ENCODE results near the gene STKLD1. TPM values are rescaled to one million over a fixed set of nuclear protein-coding genes. Genes with fewer than 3 reads are reported as not detected.

The STKLD1 gene
- total and polyA plus RNA-seq, 9 of the 15 experiments (the other 6 are each of a cell fraction or from before 2014, with no cell fraction given), result 0.10 to 0.65 (median 0.33) TPM; not detected in 2

- TF ChIP-seq ARID3A (IDR thresholded peaks at IDR 0.05; ENCODE audit: borderline replicate concordance, low read depth, low read length), result no peak
- TF ChIP-seq HNRNPL (IDR thresholded peaks at IDR 0.05; ENCODE audit: low read depth, low read length), result no peak
- peak; percentile 68; the same call in 1 of the 2 replicates for TF ChIP-seq OTX1 (CRISPR knock-in tag; IDR thresholded peaks at IDR 0.05)
- TF ChIP-seq ZNF717 (CRISPR knock-in tag; IDR thresholded peaks at IDR 0.05), result no peak
- no peak for TF ChIP-seq NR4A1 (CRISPR knock-in tag; IDR thresholded peaks at IDR 0.05)
- TF ChIP-seq NR4A1 (tag; IDR thresholded peaks at IDR 0.05), result peak; percentile 71
- TF ChIP-seq ZMIZ1 (IDR thresholded peaks at IDR 0.05; ENCODE audit: low read depth in 2 of 2, low read length in 2 of 2), result no peak
- TF ChIP-seq TSC22D4 (tag; IDR thresholded peaks at IDR 0.05), result no peak
- no peak for TF ChIP-seq ZNF707 (CRISPR knock-in tag; conservative IDR thresholded peaks at IDR 0.05)
- peak; percentile 95 for TF ChIP-seq POLR2G (IDR thresholded peaks at IDR 0.05; ENCODE audit: low read depth, low read length)
- TF ChIP-seq STAT5B (CRISPR knock-in tag; IDR thresholded peaks at IDR 0.05), result no peak
- TF ChIP-seq THRAP3 (IDR thresholded peaks at IDR 0.05; ENCODE audit: borderline replicate concordance), result peak; percentile 92; the same call in 1 of the 2 replicates
- TF ChIP-seq SIN3B (IDR thresholded peaks at IDR 0.05; ENCODE audit: low read depth), result peak; percentile 94
- TF ChIP-seq ZC3H4 (CRISPR knock-in tag; IDR thresholded peaks at IDR 0.05; ENCODE audit: borderline replicate concordance), result no peak
- TF ChIP-seq MLX (CRISPR knock-in tag; conservative IDR thresholded peaks at IDR 0.05), result no peak
- TF ChIP-seq ZNF274 (IDR thresholded peaks at IDR 0.05; ENCODE audit: borderline replicate concordance, low read depth, low read length), result no peak
- no peak for TF ChIP-seq ZBTB9 (CRISPR knock-in tag; IDR thresholded peaks at IDR 0.05)
- TF ChIP-seq ZNF586 (CRISPR knock-in tag; conservative IDR thresholded peaks at IDR 0.05), result no peak
These were observed 41.6 kb downstream of the STKLD1 start, which contains the start of gene REXO4 (continued) for GRCh38 chr9:133417541-133418461.

Data from K562 (cell line).